ENCODE data around the gene TMEM11. TPM values are rescaled to one million over a fixed set of nuclear protein-coding genes. Genes with fewer than 3 reads are reported as not detected.
"Not testable (repeated sequence)": the region's sequence is repeated elsewhere in the genome, so short reads cannot be mapped to it uniquely, and the experiment has no call there.

TMEM11 gene
- total RNA-seq, 1 experiment from 2014 or later, result 29.9 TPM

DNA sequence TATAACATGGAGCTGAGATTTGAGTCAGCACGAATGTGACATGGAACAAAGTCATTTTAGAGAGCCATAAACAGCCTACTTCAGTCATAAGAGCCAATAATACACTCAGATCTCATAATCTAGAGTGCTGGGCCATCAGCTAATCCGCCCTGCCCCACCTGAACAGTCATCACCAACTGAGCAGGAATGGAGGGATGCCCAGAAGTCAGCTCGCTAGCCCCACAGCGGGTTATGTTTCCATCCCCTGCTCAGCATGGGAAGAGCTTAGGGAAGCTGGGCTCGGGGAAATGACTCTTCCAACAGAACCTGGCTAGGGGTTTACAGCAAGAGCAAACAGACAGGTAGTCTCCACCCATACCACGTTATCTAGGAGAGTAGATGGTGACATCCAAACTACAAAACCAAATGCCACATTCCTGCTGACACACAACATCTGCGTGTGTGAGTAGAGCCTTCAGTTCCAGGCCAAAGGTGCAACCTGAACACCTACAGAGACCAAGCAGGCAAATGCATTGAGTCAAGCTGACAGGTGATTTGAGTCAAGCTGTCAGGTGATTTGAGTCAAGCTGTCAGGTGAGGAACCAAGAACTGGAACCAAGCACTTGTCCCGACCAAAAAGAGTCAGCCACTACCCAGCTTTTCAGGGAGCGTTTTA, 2.0 kb downstream of the TMEM11 start:
- no peak for DNase-seq (ENCODE audit: low read depth)

DNA sequence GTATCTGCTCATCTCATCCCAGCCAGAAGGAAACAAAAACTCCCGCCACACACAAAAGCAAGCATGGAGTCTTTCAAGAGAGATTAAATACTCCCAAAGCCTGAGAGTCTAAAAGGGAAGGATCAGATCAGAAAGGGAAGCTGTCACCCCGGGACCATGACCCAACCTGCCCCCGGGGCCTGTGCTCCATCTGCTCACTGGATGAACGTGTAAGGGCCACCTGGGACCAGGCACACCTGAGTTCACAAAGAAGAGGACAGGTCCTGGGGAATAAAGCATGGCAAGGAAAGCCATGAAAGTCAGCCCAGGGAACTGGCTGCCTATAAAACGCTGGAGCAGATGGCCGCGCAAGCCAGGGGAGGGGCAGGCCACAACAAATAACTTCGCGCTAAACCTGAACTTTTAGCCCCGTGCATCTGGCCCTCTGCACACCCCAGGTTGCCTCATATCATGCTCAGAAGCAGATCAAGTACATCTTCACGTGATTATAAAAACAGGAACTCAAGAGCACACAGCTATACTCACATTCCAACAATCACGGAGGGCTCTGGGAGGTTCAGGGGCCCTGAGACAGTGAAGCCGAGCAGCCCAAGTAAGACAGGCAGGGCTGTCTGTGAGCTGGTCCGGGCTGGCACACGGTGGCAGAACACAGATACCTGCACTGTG, 3.4 kb downstream of the TMEM11 start:
- DNase-seq (ENCODE audit: low read depth), result no peak

DNA sequence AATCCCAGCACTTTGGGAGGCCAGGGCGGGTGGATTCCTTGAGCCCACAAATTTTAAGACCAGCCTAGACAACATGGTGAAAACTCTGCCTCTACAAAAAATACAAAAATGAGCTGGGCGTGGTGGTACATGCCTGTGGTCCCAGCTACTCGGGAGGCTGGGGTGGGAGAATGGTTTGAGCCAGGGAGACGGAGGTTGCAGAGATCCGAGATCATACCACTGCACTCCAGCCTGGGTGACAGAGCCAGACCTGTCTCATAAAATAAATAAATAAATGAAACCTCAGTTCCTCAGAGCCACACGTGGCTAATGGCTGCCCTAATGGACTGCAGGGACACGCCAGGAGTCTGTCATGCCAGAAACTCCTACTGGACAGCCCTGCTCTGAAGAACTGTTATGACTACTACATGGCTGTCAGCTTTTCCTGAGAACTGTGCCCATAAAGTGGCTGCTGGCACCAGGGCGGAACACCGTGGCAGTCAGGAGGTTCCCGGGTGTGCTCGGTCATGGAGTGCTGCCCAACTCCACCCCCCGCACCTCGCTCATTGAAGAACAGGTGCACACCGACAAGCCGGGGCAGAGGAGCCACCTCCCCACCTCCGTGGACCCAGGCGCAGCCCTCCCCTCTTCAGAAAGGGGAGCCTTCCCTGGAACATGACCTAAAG, 4.3 kb downstream of the TMEM11 start:
- DNase-seq (ENCODE audit: low read depth), result no peak

DNA sequence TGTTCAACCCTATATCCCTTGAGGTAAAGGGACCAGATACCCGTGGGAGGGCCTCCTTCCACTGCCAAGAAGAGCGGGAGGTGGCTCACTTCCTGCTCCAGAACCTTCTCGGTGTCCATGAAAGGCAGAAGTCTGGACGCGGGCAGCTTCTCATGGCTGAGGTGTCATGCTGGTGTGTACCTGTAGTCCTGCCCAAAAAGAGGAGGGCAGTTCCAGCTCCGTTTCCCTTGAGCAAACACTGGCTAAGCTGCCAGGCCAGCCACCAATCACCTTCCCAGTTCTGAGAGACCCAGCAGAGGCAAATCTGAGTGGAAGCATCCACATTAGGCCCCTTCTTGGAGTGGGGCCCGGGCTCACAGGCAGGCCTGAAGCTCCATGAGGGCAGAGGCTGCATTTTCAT, 5.6 kb downstream of the TMEM11 start:
- DNase-seq (ENCODE audit: low read depth), result no peak

DNA sequence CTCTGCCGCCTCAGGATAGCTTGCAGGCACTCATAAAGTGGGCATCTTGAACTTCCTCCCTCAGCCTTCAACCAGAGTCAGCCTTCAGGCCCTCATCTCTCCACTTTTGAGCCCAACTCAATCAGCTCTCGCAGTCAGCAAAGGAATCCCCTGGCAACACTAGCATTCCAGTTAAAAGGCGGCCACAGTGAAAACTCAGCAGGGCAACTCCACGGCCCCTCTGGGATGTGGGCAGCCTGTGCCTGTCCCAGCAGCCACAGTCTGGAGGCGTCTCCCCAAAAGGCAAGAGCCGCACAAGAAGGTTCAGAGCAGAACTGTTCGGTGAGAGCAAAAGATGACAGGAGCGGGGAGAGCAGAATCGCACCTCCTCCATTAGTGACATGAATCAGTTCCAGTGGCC, 9.0 kb downstream of the TMEM11 start:
- DNase-seq (ENCODE audit: low read depth), result no peak

DNA sequence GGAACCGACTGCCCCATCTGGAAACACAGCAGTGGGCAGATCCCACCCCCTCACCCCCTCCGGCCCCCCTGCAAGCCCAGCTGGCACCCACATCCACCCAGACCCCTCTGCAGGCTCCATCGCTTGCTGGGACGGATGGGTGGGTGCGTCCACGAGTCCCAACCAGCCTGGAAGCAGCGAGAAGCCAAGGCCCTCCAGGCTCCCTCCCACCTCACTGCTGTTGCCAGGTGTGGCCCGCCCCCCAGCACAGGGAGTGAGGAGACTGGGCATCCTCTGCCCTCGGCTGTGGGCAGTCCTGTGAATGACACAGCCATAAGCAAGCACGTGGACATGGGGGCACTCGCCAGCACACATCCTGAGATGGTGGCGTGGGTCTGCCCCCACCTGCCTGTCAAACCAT, 11.4 kb downstream of the TMEM11 start:
- no peak for DNase-seq (ENCODE audit: low read depth)

DNA sequence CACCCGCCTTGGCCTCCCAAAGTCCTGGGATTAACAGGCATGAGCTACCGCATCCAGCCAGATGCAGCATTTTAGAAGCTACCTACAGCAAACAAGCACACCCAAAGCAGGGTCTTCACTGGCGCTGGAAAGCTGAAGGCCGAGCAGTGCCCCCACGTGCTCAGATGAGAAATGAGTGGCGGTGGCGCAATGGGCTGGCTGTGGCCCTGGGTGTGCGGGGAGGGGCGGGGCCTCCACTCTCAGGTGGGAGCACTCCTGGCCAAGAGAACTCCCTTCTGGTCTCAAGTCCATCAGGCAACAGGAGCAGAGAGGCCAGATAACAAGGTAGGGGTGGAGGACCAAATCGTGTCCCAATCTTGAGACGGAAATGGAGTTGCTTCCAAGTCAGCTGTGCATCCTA, 12.1 kb downstream of the TMEM11 start:
- no peak for DNase-seq (ENCODE audit: low read depth)

DNA sequence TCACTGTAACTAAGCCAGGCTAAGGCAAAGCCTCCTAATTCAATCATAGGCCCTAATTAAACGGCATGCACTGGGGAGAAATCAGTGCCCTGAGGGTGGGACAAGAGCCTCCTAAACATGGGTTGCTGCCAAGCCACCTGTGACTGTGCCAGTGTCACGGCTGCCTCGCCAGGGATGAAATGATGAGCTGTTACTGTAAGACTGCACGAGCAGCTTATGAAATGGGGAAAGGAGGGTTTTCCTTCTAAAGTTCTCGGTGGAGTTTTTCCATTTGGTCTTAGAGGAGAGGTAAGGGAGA, 12.7 kb downstream of the TMEM11 start:
- peak; percentile 70 for DNase-seq (ENCODE audit: low read depth)

DNA sequence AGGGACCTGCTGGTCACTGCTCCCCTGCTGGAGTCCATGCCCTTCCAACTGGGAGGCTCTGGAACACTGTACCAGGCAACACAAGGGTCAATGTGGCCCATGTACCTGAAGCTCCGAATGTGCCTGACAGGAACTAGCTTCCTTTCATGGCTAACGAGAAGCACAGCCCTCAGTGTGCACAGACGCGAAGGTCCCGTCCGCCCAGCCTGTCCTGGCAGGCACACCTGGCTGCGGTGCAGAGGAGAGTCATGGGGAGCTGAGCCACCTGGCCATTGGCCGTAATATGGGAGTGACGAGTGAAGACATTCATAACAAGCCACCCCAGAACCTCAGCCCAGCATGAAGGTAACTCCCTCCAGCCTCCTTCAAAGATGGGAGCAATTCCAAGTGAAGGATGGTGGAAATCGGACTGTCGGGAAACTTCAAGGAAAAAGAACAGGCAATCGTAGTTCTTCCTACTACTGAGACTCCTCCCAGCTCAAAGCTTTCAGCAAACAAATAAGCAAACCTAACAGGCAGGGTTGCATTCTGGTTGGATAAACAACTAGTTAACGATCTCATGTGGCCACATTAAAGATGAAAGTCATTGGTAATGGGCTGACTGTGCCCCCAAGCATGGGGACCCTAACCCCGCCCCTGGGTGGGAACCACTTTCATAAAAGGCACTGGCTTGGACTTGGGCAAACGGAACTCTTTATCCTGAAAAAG, 13.2 kb downstream of the TMEM11 start:
- no peak for DNase-seq (ENCODE audit: low read depth)

DNA sequence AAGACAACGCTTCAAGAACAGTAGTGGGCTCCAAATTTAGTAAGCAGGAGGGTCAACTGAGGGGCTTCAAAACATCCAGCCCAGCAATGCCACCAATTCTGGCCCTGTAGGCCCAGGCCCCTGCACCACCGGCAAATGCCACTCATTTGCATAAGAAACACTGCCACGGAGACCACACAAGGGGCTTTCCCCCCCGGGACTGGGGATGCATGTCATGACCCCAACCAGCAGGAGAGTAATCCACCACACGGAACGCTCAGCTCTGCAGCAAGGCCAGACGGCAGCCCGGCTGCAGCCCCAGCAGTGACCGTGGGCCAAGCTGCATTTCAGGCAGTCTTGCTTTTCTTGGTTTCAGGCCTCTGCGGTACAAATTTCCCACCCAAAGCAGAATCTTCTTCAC, 14.1 kb downstream of the TMEM11 start:
- DNase-seq (ENCODE audit: low read depth), result no peak

DNA sequence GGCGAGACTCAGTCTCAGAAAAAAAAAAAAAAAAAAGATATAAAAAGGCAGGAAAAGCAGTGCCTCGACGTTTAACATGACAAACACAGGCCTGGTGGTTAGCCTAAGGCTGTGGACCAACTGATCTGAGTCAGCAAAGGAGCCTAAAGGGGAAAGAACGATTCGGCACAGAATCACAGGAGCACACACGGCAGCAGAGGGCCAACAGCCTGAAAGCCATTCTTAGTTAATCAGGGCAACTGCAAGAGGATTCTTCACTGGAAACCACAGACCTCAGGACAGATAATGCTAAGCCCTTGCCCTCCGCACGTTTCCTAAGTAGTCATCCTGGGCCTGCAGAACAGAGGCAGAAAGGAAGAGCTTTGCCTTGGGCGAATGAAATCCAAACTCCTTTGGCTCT, 14.7 kb downstream of the TMEM11 start:
- peak; percentile 93 for DNase-seq (ENCODE audit: low read depth)

DNA sequence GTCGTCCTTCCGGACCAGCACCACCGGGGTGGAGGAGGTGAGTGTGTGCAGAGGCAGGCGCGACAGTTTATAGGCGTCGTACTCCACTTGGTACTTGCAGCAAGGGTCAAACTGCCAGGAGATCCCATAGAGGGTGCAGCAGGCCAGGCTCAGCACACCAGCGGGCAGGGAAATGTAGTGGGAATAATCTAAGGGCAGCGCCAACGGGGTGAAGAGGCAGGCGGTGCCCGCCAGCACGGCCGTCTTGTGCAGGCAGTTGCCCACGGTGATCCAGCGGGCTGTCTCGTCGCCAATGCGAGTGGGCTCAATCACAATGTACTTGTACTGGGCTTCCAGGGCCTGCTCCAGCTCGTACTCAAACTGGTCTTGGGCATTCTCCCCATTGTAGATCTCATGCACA, 15.6 kb downstream of the TMEM11 start:
- DNase-seq (ENCODE audit: low read depth), result no peak

DNA sequence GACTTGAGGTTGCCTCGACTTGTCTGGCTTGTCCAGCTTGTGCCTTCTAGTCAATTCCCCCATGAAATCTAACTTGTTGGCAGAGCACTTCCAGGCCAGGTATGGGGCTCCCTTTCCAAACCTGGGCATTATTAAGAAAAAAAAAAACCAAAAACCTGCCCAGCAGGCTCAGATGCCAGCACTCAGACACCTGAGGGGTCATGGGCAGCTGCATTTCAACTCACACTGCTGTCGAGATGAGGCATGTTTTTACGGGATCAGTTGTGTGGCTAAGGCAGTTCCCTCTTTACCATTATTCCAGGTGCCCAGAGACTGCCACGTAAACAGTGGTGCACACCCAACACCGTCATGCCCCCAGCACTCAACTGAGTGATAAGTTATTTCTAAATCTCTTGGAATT, 17.8 kb downstream of the TMEM11 start:
- no peak for DNase-seq (ENCODE audit: low read depth)

DNA sequence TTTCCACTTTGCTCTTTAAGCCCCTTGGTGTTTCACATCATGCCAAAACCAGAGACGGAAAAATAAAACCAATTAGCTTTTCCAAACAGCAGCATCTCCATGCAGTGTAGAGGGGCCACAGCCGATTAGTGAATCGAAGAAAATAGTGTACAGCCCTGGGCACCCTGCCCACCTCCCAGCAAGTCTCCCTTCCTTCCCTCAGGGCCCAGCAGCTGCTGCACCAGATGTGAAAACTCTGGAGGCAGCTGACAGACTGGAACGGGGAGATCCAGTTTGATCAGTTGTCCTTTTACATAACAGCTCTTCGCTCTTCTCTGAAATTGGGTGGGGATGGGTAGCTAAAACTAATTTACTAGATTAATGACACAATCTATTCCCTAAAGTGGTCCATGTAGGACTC, 19.3 kb downstream of the TMEM11 start:
- DNase-seq (ENCODE audit: low read depth), result no peak

DNA sequence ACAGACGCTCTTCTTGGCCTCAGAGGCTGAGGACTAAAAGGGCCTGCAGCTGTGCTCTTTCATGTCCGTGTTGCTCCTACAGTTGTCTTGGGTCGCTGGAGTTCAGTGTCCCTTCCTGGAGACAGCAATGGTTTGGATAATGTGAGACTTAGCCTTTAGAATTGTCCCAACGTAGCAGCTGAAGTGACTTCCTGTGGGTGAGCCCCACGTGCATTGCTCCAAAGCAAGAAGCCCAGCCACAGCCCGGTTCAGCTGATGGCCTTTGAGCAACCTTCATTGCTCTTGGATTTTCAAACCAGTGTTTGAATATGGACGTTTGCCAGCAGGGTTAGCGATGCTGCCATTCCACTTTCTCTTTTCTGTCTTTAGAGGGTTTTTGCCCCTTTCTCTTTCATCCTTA, 19.7 kb downstream of the TMEM11 start:
- no peak for DNase-seq (ENCODE audit: low read depth)

DNA sequence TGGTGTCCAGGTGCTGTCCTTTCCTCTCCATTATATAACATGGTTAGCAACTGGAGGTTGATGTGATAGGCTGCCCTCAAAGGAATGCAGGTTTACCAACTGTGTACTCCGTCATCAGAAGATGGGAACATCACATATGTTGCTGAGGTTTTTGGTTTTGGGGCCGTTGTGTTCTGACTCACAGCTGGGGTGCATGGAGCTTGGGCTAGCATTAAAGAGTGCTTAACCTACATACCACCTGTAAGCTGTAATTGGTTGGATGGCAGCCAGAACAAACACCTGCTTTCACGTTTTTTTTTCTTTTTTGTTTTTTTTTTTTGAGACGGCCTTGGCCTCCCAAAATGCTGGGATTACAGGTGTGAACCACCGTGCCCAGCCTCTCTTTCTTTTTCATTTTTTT, 20.9 kb downstream of the TMEM11 start:
- no peak for DNase-seq (ENCODE audit: low read depth)

DNA sequence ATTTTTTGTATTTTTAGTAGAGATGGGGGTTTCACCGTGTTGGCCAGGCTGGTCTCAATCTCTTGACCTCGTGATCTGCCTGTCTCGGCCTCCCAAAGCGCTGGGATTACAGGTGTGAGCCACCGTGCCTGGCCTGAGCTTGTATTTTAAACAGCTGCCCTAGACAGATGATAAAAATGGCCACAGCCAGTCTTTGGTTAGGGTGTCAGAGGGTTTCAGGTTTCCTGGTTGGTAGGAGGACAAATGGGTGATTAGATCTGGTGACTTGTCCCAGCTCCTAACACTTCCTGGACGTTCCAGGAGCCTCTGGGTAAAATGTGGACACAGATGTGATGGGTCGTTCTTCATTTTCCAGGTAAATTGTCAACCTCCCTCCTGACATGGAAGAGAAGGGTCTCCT, 21.5 kb downstream of the TMEM11 start:
- not testable (repeated sequence) for DNase-seq (ENCODE audit: low read depth)

DNA sequence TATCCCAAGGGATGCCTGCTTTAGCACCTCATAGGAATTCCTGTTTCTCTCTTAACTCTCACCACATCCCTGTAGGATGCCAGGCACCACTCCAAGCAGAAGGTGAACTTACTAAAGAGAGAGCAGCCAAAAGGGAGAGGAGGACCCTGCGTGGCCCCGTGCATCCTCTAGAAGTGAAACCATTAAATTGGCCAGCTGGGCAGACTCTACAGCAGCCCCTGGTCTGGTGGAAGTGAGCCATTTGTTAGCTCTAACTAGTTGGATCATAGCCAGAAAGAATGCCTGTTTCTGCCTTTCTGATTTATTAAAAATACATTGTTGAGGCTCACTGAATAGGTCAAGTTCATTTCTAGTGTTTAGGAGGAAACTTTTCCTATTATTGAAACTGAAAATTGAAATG, 22.3 kb downstream of the TMEM11 start:
- DNase-seq (ENCODE audit: low read depth), result no peak

DNA sequence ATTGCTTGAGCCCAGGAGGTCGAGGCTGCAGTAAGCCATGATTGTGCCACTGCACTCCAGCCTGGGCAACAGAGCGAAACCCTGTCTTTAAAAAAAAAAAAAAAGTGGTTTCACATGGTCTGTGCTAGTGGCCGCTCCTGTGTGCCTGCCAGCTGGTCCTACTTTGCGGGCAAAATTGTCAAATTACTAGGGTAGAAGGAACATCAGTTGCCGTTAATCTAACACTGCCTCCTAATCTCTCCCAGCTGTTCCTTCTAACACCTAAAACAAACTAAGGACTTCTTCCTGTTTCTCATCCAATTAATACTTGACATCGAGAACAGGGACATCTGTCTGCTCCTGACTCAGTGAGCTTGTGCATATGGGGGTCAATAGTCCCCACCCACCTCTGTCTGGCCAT, 23.9 kb downstream of the TMEM11 start:
- DNase-seq (ENCODE audit: low read depth), result no peak

DNA sequence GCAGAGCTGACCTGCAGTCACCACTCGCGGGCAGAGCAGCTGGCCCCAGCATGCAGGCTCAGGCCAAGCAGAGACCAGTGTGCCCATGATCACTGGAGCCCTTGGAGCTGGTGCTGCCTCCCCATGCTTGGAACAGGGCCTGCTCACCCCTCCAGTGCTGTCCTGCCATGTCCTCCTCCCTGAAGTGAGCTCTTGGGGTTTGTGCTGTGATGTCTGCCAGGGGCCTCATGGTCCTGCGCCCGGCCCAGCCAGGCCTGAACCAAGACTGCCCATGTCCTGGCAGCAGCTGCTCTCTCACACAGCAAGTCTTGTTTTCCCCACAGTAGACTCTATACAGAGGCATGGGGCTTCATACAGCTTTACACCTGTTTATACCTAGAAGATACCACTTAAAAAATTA, 24.6 kb downstream of the TMEM11 start:
- no peak for DNase-seq (ENCODE audit: low read depth)

DNA sequence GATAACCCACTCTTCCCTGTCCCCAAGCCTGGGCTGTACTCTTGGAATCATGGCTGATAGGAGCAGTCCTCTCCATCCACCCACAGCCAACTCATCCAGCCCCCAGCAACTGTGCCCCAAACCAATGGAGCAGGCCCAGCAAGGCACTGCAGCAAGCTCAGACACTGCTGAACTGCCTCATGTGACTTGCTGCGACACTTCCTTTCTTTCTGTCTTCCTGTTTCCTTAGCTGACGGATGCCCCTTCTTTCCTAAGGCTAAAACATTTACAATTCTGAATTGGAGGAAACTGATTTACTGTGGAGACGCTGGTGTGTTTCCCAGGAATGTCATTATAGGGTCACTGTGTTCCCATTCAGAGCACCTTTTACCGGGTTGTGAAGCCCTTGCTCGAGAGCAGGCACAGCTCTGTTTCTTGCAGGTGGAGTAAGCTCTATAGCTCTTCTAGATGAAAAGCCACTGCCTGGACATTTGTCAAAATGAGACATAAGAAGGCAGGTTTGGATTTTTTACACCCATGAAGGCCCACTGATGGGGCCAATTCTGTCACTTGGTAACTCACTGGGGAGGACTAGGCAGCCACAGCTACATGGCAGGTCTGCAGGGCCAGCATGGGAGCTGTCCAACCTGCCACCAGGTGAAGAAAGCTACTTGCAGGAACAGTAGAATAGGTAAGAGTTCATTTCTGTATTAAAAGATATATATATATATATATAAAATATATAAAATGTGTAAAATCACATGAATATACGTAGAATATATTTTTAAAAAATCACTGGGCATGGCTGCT, 27.4 kb downstream of the TMEM11 start:
- DNase-seq (ENCODE audit: low read depth), result no peak

DNA sequence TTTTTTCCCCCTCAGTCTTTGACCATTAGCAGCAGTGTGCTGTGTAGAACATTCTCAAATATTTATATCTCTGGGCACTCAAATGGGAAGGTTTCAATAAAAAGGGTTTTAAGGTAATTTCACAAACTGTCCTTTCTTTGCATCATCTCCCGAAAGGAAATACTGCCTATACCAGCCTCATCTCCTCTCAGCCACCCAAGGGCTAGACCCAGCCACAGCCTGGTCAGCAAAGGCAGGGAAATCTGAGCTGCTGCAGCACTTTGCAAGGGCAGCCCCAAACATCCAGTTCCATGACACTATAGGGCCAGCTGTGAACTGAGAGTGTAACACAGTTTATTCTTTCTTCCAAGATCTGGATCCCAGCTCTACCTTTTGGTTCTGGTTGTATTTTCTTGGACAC, 28.9 kb downstream of the TMEM11 start:
- DNase-seq (ENCODE audit: low read depth), result no peak
